K562 (cell line): Measurements from ENCODE around the gene UGP2. TPM values are rescaled to one million over a fixed set of nuclear protein-coding genes. Genes with fewer than 3 reads are reported as not detected.

ENCODE experiments used
- ATAC-seq: fragments of 200-7000 bp; cut with Tn5 transposase; 3 replicates; pipeline ENCODE4 v1.9.1; 2020; ENCODE audit warnings: moderate library complexity
- BruUV-seq: library from RNA; stranded (reverse); fragments of 400-500 nt; replicated peaks from 2 replicates; lab custom pipeline; 2021; lab: Mats Ljungman, UMichigan
- CTCF ChIA-PET: fragments of 300-600 bp; formaldehyde crosslinking; extraction: SDS; loops from one replicate; lab custom pipeline; 2021; ENCODE audit warnings: low intra/inter-chr PET ratio; lab: Yijun Ruan, JAX
- POLR2A ChIA-PET: fragments of 300-600, 350-650 bp; sonication (Branson Sonifier 250); formaldehyde crosslinking; extraction: SDS; loops from one replicate; lab custom pipeline; 2021; ENCODE audit warnings: antibody characterized with exemption, inconsistent platforms; lab: Yijun Ruan, JAX
- DNase-seq, 4 experiments: peaks; one replicate each; pipeline versions ENCODE4 v3.0.0 to v3.0.0-alpha.2; 2011 to 2018; ENCODE audit warnings: low spot score in 3 of 4, mixed read lengths in 3 of 4; ENCODE audit errors: extremely low read depth in 1 of 4
- FAIRE-seq: peaks from 2 replicates; lab custom pipeline; 2011; peaks lifted over from hg19 to GRCh38; lab: Jason Lieb, UNC
- H2AFZ ChIP-seq: 2 replicates; pipeline ENCODE4 v1.6.0; 2011; ENCODE audit warnings: low read depth, low read length, control low read depth, inconsistent platforms
- H3K27ac ChIP-seq: fragments of 200-600 bp; 3 replicates; pipeline ENCODE4 v1.8.0; 2011; ENCODE audit warnings: low read depth, mild to moderate bottlenecking, control low read depth, inconsistent platforms, low read length, moderate library complexity, mixed read lengths; ENCODE audit errors: extremely low read depth
- H3K27me3 ChIP-seq, 2 experiments: fragments of 300-600 bp in 1 of 2; 2 replicates in 1 of 2; 3 replicates in 1 of 2; pipeline versions ENCODE4 v1.6.0 to v1.8.0; 2011; ENCODE audit warnings: inconsistent platforms in 2 of 2, low read length in 2 of 2, mild to moderate bottlenecking in 1 of 2, mixed read lengths in 1 of 2, moderate library complexity in 1 of 2; ENCODE audit not compliant: control insufficient read depth in 2 of 2, insufficient read depth in 2 of 2
- H3K36me3 ChIP-seq: fragments of 300-600 bp; 3 replicates; pipeline ENCODE4 v1.8.0; 2011; ENCODE audit warnings: mild to moderate bottlenecking, low read length, inconsistent platforms; ENCODE audit not compliant: control insufficient read depth, insufficient read depth
- H3K4me1 ChIP-seq, 2 experiments: fragments of 200-600 bp in 1 of 2; replicated peaks in 1 of 2; 2 replicates in 1 of 2; 3 replicates in 1 of 2; pipeline versions ENCODE4 v1.5.1 to v1.8.0; 2011; ENCODE audit warnings: inconsistent platforms in 2 of 2, low read length in 2 of 2, mild to moderate bottlenecking in 1 of 2, mixed read lengths in 1 of 2, moderate library complexity in 1 of 2; ENCODE audit not compliant: control insufficient read depth in 2 of 2, insufficient read depth in 2 of 2
- H3K4me2 ChIP-seq: 2 replicates; pipeline ENCODE4 v1.6.1; 2011; ENCODE audit warnings: low read length, control low read depth, inconsistent platforms, mixed read lengths; ENCODE audit not compliant: insufficient read depth
- H3K4me3 ChIP-seq: fragments of 200-600 bp; sonication (generic), shearing (Covaris generic); 2 replicates; pipeline ENCODE4 v1.5.1; 2016; ENCODE audit warnings: control low read depth, inconsistent platforms
- H3K79me2 ChIP-seq: fragments of 200-600 bp; 3 replicates; pipeline ENCODE4 v1.8.0; 2011; ENCODE audit warnings: low read length, inconsistent platforms; ENCODE audit not compliant: control insufficient read depth, insufficient read depth
- H3K9ac ChIP-seq, 2 experiments: 2 replicates each; pipeline versions ENCODE4 v1.6.0 to v1.6.1; 2011; ENCODE audit warnings: low read depth in 2 of 2, low read length in 2 of 2, control low read depth in 1 of 2, inconsistent platforms in 1 of 2, mild to moderate bottlenecking in 1 of 2, mixed read lengths in 1 of 2; ENCODE audit not compliant: insufficient read depth in 1 of 2
- H3K9me1 ChIP-seq: one replicate; pipeline ENCODE4 v1.6.0; 2011; ENCODE audit warnings: inconsistent platforms, mild to moderate bottlenecking, low read length, moderate library complexity; ENCODE audit not compliant: control insufficient read depth, insufficient read depth
- H3K9me3 ChIP-seq: replicated peaks from 2 replicates; pipeline ENCODE4 v1.5.1; 2011; ENCODE audit warnings: low read depth, low read length, inconsistent platforms; ENCODE audit not compliant: control insufficient read depth, insufficient read depth
- H4K20me1 ChIP-seq: replicated peaks from 2 replicates; pipeline ENCODE4 v1.6.1; 2011; ENCODE audit warnings: low read length, inconsistent platforms, mixed read lengths; ENCODE audit not compliant: control insufficient read depth, insufficient read depth
- TEAD1 ChIP-seq, 2 experiments: fragments of 450-650 bp in 1 of 2; sonication (generic) in 1 of 2; formaldehyde crosslinking; IDR thresholded peaks; 2 replicates each; pipeline versions ENCODE4 v1.4.0 to v1.8.0; 2020 to 2022; ENCODE audit warnings: mild to moderate bottlenecking in 2 of 2, missing genetic modification reagents in 1 of 2
- WGBS: fragments of 100-300 bp; shearing (Covaris generic); methylation state at CpG from one replicate; pipeline ENCODE4 v1.1.6; 2016; ENCODE audit warnings: low coverage, mixed read lengths; ENCODE audit not compliant: insufficient coverage; ENCODE audit errors: missing lambda C conversion rate; 5-methylcytosine and 5-hydroxymethylcytosine counted together
- in situ Hi-C: fragments of 300-500 bp; cut with MboI; formaldehyde crosslinking; loops from 4 replicates; pipeline ENCODE4 v1.15.0; 2018; ENCODE audit warnings: inconsistent platforms, mixed read lengths
- intact Hi-C: fragments of 100-400 bp; cut with micrococcal nuclease; formaldehyde crosslinking; loops from 2 replicates; pipeline ENCODE4 v1.14.2; 2022
- polyA plus RNA-seq, 8 experiments: library from polyadenylated mRNA; depleted of rRNA in 4 of 8; stranded (reverse) in 5 of 8; unstranded in 3 of 8; fragments of >200 nt; fragmentation: Nextera tagmentation in 2 of 8; fragmentation: Illumina TruSeq in 1 of 8; extraction: Ambion mirVana in 2 of 8; extraction: Trizol in 1 of 8; gene quantifications; 2 replicates each; pipeline versions ENCODE4 v1.2.1 to v1.2.3, GENCODE V29; 2011 to 2014; ENCODE audit warnings: inconsistent platforms in 1 of 8, missing spikeins in 1 of 8
- total RNA-seq, 7 experiments: library from RNA; depleted of rRNA in 6 of 7; stranded (reverse); fragments of >200 nt in 6 of 7; fragmentation: Illumina TruSeq in 2 of 7; extraction: Trizol in 2 of 7; gene quantifications; 2 replicates each; pipeline versions ENCODE4 v1.2.1 to v1.2.3, GENCODE V29; 2011 to 2021; ENCODE audit warnings: low replicate concordance in 1 of 7
- TF ChIP-seq, protein P1 (sequence below), 2 experiments: fragments of 450-650 bp; IDR thresholded peaks; 2 replicates each; pipeline ENCODE4 v1.6.1; 2016
- TF ChIP-seq, protein P2 (sequence below): sonication (generic); formaldehyde crosslinking; IDR thresholded peaks from 2 replicates; pipeline ENCODE4 v1.8.1; 2023; ENCODE audit warnings: mild to moderate bottlenecking, missing genetic modification reagents

Gene UGP2
- total and polyA plus RNA-seq, 9 of the 15 experiments (the other 6 are each of a cell fraction or from before 2014, with no cell fraction given): 25.2 to 69.3 (median 58.9) TPM

DNA sequence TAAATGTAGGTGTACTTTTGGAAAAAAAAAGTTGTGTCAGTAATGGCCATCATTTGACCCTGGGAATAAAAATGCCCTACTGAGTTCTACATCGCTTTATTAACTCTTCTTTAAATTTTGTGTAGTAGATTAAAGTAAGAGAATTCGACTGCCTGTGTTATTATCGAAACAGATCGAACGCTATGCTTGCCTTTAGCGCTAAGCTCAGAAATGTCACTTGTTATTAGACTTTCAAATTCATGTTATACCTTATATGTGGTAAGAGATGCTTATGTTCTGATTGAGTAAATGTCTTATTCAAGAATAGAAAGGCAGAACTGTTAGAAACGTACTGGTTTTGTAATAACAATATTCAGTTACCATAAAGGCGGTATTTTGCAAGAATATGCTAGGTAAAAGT lies 1.4 kb downstream of the UGP2 start:
- no peak for FAIRE-seq
- peak overlapping the region; percentile 96; the same call in 1 of the 3 replicates for H3K27ac ChIP-seq
- BruUV-seq: no TSS peak
- DNase-seq: no peak
- 73% methylated on average over 8 of the region's 8 CpGs for WGBS
- H3K36me3 ChIP-seq: no peaks in the 10 kb centered on the region; the same call in 1 of the 3 replicates
- POLR2A ChIA-PET: interaction anchor here (0.7 to 3.8 kb wide), 3 partner anchors 9 to 1169 kb away, joined by 3 to 47 read pairs (median 3); no protein-coding TSS in a partner anchor
- TF ChIP-seq, protein P1, sequence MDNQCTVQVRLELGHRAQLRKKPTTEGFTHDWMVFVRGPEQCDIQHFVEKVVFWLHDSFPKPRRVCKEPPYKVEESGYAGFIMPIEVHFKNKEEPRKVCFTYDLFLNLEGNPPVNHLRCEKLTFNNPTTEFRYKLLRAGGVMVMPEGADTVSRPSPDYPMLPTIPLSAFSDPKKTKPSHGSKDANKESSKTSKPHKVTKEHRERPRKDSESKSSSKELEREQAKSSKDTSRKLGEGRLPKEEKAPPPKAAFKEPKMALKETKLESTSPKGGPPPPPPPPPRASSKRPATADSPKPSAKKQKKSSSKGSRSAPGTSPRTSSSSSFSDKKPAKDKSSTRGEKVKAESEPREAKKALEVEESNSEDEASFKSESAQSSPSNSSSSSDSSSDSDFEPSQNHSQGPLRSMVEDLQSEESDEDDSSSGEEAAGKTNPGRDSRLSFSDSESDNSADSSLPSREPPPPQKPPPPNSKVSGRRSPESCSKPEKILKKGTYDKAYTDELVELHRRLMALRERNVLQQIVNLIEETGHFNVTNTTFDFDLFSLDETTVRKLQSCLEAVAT (IDR thresholded peaks at IDR 0.05): 0 out of 4 replicates have a peak, but pooled peaks of 1 of the 2 experiments have one; percentile 30
- TF ChIP-seq, protein P2, sequence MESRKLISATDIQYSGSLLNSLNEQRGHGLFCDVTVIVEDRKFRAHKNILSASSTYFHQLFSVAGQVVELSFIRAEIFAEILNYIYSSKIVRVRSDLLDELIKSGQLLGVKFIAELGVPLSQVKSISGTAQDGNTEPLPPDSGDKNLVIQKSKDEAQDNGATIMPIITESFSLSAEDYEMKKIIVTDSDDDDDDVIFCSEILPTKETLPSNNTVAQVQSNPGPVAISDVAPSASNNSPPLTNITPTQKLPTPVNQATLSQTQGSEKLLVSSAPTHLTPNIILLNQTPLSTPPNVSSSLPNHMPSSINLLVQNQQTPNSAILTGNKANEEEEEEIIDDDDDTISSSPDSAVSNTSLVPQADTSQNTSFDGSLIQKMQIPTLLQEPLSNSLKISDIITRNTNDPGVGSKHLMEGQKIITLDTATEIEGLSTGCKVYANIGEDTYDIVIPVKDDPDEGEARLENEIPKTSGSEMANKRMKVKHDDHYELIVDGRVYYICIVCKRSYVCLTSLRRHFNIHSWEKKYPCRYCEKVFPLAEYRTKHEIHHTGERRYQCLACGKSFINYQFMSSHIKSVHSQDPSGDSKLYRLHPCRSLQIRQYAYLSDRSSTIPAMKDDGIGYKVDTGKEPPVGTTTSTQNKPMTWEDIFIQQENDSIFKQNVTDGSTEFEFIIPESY (CRISPR knock-in tag): peak; percentile 66; the same call in 1 of the 2 replicates
- no peak for TF ChIP-seq TEAD1 (CRISPR knock-in tag; IDR thresholded peaks at IDR 0.05)
- no peaks in the 10 kb centered on the region for H3K27me3 ChIP-seq
- H3K79me2 ChIP-seq: peaks cover 68% of the 10 kb centered on the region
- in situ Hi-C loops (no loop called here), intact Hi-C loops (loop anchor here (5.0 to 10.0 kb wide), 2 partner anchors 174 to 258 kb away; partner anchors contain the start of genes MDH1, VPS54 and WDPCP)
- H2AFZ ChIP-seq: no peak overlapping the region
- CTCF ChIA-PET: no interaction called here
- peak overlapping the region in 1 of 2 experiments; percentile 90; a peak in 2 of 4 replicates for H3K9ac ChIP-seq
- H3K4me1 ChIP-seq: peaks cover 10 to 18% of the 10 kb centered on the region in 2 experiments
- no peaks in the 10 kb centered on the region for H3K9me3 ChIP-seq
- H3K4me3 ChIP-seq: peak overlapping the region; percentile 80
- peak overlapping the region; percentile 95 for H3K4me2 ChIP-seq
- ATAC-seq: no peak
- no peaks in the 10 kb centered on the region for H3K9me1 ChIP-seq
- H4K20me1 ChIP-seq: peaks cover 15% of the 10 kb centered on the region; the same call in 1 of the 2 replicates
